CD1c-positive myeloid dendritic cell (primary cell): Measurements from ENCODE around the gene ARR3.
"Not testable (repeated sequence)": the region's sequence is repeated elsewhere in the genome, so short reads cannot be mapped to it uniquely, and the experiment has no call there.

ENCODE experiments used
- DNase-seq: peaks from one replicate; pipeline ENCODE4 v3.0.0-alpha.2; 2016; ENCODE audit errors: extremely low spot score

ARR3 gene

GRCh38 chrX:70268034-70268433, at the start of gene ARR3:
Gene ARR3, plus strand, starts transcription at chrX:70268334. Its CDS starts 1,052 bp downstream, at chrX:70269386.
- no peak for DNase-seq

- no peak for DNase-seq
Observed at GRCh38 chrX:70219938-70220764, 48.0 kb upstream of the ARR3 start.

- DNase-seq: no peak
Observed at GRCh38 chrX:70226048-70226447, 42.1 kb upstream of the ARR3 start.

- DNase-seq: no peak
Observed at GRCh38 chrX:70226687-70227086, 41.4 kb upstream of the ARR3 start.

- DNase-seq: no peak
Observed at GRCh38 chrX:70231666-70232065, 36.5 kb upstream of the ARR3 start.

- DNase-seq: no peak
Observed at GRCh38 chrX:70234355-70234754, 33.8 kb upstream of the ARR3 start, which contains the start of gene AWAT1. Gene AWAT1, plus strand, starts transcription at chrX:70234655. Its CDS starts 41 bp downstream, at chrX:70234696.

- no peak for DNase-seq
Observed at GRCh38 chrX:70240751-70241150, 27.4 kb upstream of the ARR3 start.

GRCh38 chrX:70241501-70241900, 26.6 kb upstream of the ARR3 start:
- no peak for DNase-seq

- not testable (repeated sequence) for DNase-seq
Observed at GRCh38 chrX:70243601-70244000, 24.5 kb upstream of the ARR3 start.

GRCh38 chrX:70244881-70245280, 23.3 kb upstream of the ARR3 start:
- no peak for DNase-seq

- DNase-seq: no peak
Observed at GRCh38 chrX:70247252-70247651, 20.9 kb upstream of the ARR3 start.

GRCh38 chrX:70252491-70252890, 15.6 kb upstream of the ARR3 start:
- no peak for DNase-seq

- no peak for DNase-seq
Observed at GRCh38 chrX:70253377-70254062, 14.6 kb upstream of the ARR3 start.

GRCh38 chrX:70254063-70254400, 14.1 kb upstream of the ARR3 start:
- no peak for DNase-seq

GRCh38 chrX:70254909-70255308, 13.2 kb upstream of the ARR3 start:
- DNase-seq: no peak

- DNase-seq: no peak
Observed at GRCh38 chrX:70255452-70255851, 12.7 kb upstream of the ARR3 start.

GRCh38 chrX:70257423-70258288, 10.5 kb upstream of the ARR3 start:
- peak; percentile 7 for DNase-seq

GRCh38 chrX:70260104-70260503, 8.0 kb upstream of the ARR3 start, which contains the start of gene P2RY4:
Gene P2RY4, minus strand, starts transcription at chrX:70260204. Its CDS starts 580 bp downstream, at chrX:70259624.
- no peak for DNase-seq

GRCh38 chrX:70262952-70263567, 5.1 kb upstream of the ARR3 start:
- DNase-seq: peak; percentile 1

- no peak for DNase-seq
Observed at GRCh38 chrX:70264784-70265183, 3.4 kb upstream of the ARR3 start.

GRCh38 chrX:70274029-70274428, 5.9 kb downstream of the ARR3 start:
- DNase-seq: not testable (repeated sequence)

GRCh38 chrX:70279081-70279480, 10.9 kb downstream of the ARR3 start:
- no peak for DNase-seq
